ENCODE measurements around the gene NR1I2. TPM values are rescaled to one million over a fixed set of nuclear protein-coding genes. Genes with fewer than 3 reads are reported as not detected.

NR1I2 gene
- total and polyA plus RNA-seq, 2 donors (not counting 1 experiment from before 2014, with no cell fraction given), result 0.03 TPM; not detected in 1

DNA sequence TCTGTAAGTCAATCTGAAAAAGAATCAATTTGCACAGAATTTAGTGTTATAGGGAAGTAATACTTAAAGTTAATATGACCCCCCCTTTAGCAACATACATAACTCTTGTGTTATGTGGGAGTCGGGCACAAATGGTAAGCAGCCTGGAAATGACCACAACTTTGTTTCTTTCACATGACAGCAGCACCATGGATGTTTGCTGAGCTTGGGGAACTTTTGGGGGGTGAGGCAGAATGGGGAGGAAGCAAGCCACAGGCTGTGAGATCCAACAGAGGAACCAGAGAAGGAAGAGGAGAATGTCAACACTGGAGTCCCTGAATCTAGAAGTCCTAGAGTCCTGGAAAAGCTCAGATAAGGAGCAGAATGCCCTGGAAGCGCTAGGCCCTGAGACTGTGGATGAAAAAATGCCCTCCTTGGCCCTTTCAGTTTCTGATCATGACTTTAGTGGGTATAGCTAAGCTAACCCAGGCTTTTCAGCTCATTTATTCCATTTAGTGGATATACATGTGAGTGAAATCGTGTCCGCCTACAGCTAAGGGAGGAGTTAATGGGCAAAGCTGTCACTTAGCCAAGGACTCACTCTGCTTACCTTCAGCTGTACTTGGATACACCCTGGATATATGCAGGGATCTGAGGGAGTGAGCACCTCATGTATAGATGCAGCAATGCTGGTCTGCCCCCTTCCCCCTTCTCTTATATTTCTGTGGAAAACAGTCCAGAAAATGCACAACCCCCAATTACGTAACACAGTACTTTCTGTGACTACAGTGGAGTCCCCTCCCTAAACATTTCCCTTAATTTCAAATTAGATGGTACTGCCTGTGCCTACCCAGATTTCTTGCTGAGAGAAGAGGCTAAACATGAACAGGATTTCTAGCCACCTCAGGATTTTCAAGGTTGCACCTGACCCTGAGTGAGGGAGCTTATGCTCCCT lies 40.0 kb upstream of the NR1I2 start:
- H4K20me1 ChIP-seq (ENCODE audit: control insufficient read depth, extremely low read depth, insufficient read depth, low read length), result no peaks in the 10 kb centered on the region
- TF ChIP-seq, protein P1, sequence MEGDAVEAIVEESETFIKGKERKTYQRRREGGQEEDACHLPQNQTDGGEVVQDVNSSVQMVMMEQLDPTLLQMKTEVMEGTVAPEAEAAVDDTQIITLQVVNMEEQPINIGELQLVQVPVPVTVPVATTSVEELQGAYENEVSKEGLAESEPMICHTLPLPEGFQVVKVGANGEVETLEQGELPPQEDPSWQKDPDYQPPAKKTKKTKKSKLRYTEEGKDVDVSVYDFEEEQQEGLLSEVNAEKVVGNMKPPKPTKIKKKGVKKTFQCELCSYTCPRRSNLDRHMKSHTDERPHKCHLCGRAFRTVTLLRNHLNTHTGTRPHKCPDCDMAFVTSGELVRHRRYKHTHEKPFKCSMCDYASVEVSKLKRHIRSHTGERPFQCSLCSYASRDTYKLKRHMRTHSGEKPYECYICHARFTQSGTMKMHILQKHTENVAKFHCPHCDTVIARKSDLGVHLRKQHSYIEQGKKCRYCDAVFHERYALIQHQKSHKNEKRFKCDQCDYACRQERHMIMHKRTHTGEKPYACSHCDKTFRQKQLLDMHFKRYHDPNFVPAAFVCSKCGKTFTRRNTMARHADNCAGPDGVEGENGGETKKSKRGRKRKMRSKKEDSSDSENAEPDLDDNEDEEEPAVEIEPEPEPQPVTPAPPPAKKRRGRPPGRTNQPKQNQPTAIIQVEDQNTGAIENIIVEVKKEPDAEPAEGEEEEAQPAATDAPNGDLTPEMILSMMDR (conservative IDR thresholded peaks at IDR 0.05 in 1 of 2, IDR thresholded peaks at IDR 0.05 in 1 of 2; ENCODE audit: low read depth in 1 of 2, low read length in 2 of 2), result no peak
- no peak for TF ChIP-seq EZH2 (IDR thresholded peaks at IDR 0.05; ENCODE audit: low read length, missing control alignments)
- H3K36me3 ChIP-seq (ENCODE audit: control insufficient read depth, insufficient read depth, low read length), result no peaks in the 10 kb centered on the region
- no peaks in the 10 kb centered on the region for H3K9me3 ChIP-seq (ENCODE audit: control insufficient read depth, insufficient read depth, low read depth, low read length)
- no peak overlapping the region for H3K4me3 ChIP-seq (replicated peaks in 1 of 4; ENCODE audit: control extremely low read depth in 1 of 4, insufficient read depth in 1 of 4, low read depth in 3 of 4, low read length in 4 of 4)
- no peak overlapping the region for H2AFZ ChIP-seq (ENCODE audit: low read length)
- no peak overlapping the region for H3K9ac ChIP-seq (ENCODE audit: insufficient read depth, low read length)
- no peak for DNase-seq (ENCODE audit: low read depth in 2 of 2)
- H3K79me2 ChIP-seq (ENCODE audit: control insufficient read depth, insufficient read depth, low read length), result no peaks in the 10 kb centered on the region
- H3K4me1 ChIP-seq (ENCODE audit: control insufficient read depth, extremely low read depth, insufficient read depth, low read length), result no peaks in the 10 kb centered on the region
- H3K4me2 ChIP-seq (ENCODE audit: extremely low read depth, insufficient read depth, low read length), result no peak overlapping the region
- no peaks in the 10 kb centered on the region for H3K27me3 ChIP-seq (ENCODE audit: control insufficient read depth, insufficient read depth, low read length)
- H3K27ac ChIP-seq (ENCODE audit: insufficient read depth, low read length), result no peak overlapping the region

DNA sequence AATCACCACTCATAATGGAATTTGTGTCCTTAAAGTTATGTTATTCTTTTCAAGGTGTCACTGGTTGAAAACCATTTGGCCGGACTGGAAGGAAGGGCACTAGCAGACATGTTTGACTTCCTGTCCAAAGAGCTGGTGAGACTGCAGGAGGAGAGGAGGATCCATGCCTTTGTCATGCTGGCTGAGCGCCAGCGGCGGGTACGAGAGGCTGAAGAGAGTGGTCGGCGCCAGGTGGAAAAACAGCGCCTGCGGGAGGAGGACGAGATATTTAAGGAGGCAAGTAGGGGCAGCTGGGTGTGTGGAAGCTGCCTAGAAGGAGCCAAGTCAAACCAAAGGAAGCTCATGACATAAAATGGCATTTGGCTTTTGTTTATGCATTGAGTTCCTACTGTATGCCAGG lies 38.0 kb upstream of the NR1I2 start:
- Histone ChIP-seq H3K27me3 (ENCODE audit: control insufficient read depth, insufficient read depth, low read length) (no peaks in the 10 kb centered on the region), H2AFZ (ENCODE audit: low read length) (no peak overlapping the region), H3K9ac (ENCODE audit: insufficient read depth, low read length) (no peak overlapping the region), H3K4me1 (ENCODE audit: control insufficient read depth, extremely low read depth, insufficient read depth, low read length) (no peaks in the 10 kb centered on the region), H3K79me2 (ENCODE audit: control insufficient read depth, insufficient read depth, low read length) (no peaks in the 10 kb centered on the region), H3K36me3 (ENCODE audit: control insufficient read depth, insufficient read depth, low read length) (no peaks in the 10 kb centered on the region), H3K9me3 (ENCODE audit: control insufficient read depth, insufficient read depth, low read depth, low read length) (no peaks in the 10 kb centered on the region), H3K4me2 (ENCODE audit: extremely low read depth, insufficient read depth, low read length) (no peak overlapping the region), H3K4me3 (replicated peaks in 1 of 4; ENCODE audit: control extremely low read depth in 1 of 4, insufficient read depth in 1 of 4, low read depth in 3 of 4, low read length in 4 of 4) (no peak overlapping the region), H4K20me1 (ENCODE audit: control insufficient read depth, extremely low read depth, insufficient read depth, low read length) (no peaks in the 10 kb centered on the region), H3K27ac (ENCODE audit: insufficient read depth, low read length) (no peak overlapping the region)
- no peak for TF ChIP-seq EZH2 (IDR thresholded peaks at IDR 0.05; ENCODE audit: low read length, missing control alignments)
- TF ChIP-seq, protein P1 (conservative IDR thresholded peaks at IDR 0.05 in 1 of 2, IDR thresholded peaks at IDR 0.05 in 1 of 2; ENCODE audit: low read depth in 1 of 2, low read length in 2 of 2), result no peak
- no peak for DNase-seq (ENCODE audit: low read depth in 2 of 2)

DNA sequence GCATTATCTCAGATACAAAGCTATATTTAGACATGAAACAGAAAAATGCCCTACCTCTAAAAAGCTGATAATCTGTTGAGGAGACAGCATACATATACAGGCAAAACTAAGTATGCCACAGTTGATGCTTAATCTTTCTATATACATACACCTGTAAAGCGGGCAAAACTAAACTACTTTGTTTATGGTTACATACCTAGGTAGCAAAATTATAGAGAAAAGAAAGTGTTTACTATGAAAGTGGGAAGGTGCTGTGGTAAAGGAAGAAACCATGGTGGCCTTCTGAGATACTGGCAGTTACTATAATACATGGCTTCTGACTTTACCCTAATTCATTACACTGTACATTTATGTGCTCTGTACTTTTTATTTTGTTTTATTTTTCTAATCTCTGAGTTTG lies 36.0 kb upstream of the NR1I2 start:
- H4K20me1 ChIP-seq (ENCODE audit: control insufficient read depth, extremely low read depth, insufficient read depth, low read length), result no peaks in the 10 kb centered on the region
- H3K36me3 ChIP-seq (ENCODE audit: control insufficient read depth, insufficient read depth, low read length), result no peaks in the 10 kb centered on the region
- no peak for DNase-seq (ENCODE audit: low read depth in 2 of 2)

More for the DNA sequence above, 36.0 kb upstream of the NR1I2 start:
- Histone ChIP-seq H3K27ac (ENCODE audit: insufficient read depth, low read length) (no peak overlapping the region), H3K79me2 (ENCODE audit: control insufficient read depth, insufficient read depth, low read length) (no peaks in the 10 kb centered on the region), H3K4me1 (ENCODE audit: control insufficient read depth, extremely low read depth, insufficient read depth, low read length) (no peaks in the 10 kb centered on the region), H3K9me3 (ENCODE audit: control insufficient read depth, insufficient read depth, low read depth, low read length) (no peaks in the 10 kb centered on the region), H3K4me2 (ENCODE audit: extremely low read depth, insufficient read depth, low read length) (no peak overlapping the region), H2AFZ (ENCODE audit: low read length) (no peak overlapping the region), H3K4me3 (replicated peaks in 1 of 4; ENCODE audit: control extremely low read depth in 1 of 4, insufficient read depth in 1 of 4, low read depth in 3 of 4, low read length in 4 of 4) (no peak overlapping the region), H3K9ac (ENCODE audit: insufficient read depth, low read length) (no peak overlapping the region), H3K27me3 (ENCODE audit: control insufficient read depth, insufficient read depth, low read length) (no peaks in the 10 kb centered on the region)
- TF ChIP-seq, protein P1 (conservative IDR thresholded peaks at IDR 0.05 in 1 of 2, IDR thresholded peaks at IDR 0.05 in 1 of 2; ENCODE audit: low read depth in 1 of 2, low read length in 2 of 2), result no peak
- no peak for TF ChIP-seq EZH2 (IDR thresholded peaks at IDR 0.05; ENCODE audit: low read length, missing control alignments)

Data from fibroblast of lung (primary cell).